Smooth muscle cell (in vitro differentiated cells): ENCODE data around the gene PHPT1. TPM values are rescaled to one million over a fixed set of nuclear protein-coding genes. Genes with fewer than 3 reads are reported as not detected.
"Not testable (repeated sequence)": the region's sequence is repeated elsewhere in the genome, so short reads cannot be mapped to it uniquely, and the experiment has no call there.

Experiments used
- DNase-seq: peaks from one replicate; lab custom pipeline; 2025; ENCODE audit not compliant: unreplicated experiment; lab: John Stamatoyannopoulos, UW
- H2AFZ ChIP-seq: fragments of 200-600 bp; sonication (generic); 2 replicates; pipeline ENCODE4 v1.6.0; 2016; ENCODE audit warnings: antibody characterized with exemption, low read depth, mild to moderate bottlenecking
- H3F3A ChIP-seq: fragments of 200-600 bp; sonication (generic); 2 replicates; pipeline ENCODE4 v1.6.0; 2017; ENCODE audit warnings: antibody characterized with exemption, low read depth
- H3K27ac ChIP-seq: fragments of 200-600 bp; sonication (generic); 2 replicates; pipeline ENCODE4 v1.5.1; 2016; ENCODE audit warnings: low read depth, mild to moderate bottlenecking
- H3K27me3 ChIP-seq: fragments of 200-600 bp; sonication (generic); 2 replicates; pipeline ENCODE4 v1.6.1; 2016; ENCODE audit warnings: low read depth, mild to moderate bottlenecking
- H3K36me3 ChIP-seq: fragments of 200-600 bp; sonication (generic); 2 replicates; pipeline ENCODE4 v1.5.1; 2016; ENCODE audit warnings: low read depth
- H3K4me1 ChIP-seq: fragments of 200-600 bp; sonication (generic); 2 replicates; pipeline ENCODE4 v1.5.1; 2016; ENCODE audit warnings: low read depth
- H3K4me2 ChIP-seq: fragments of 200-600 bp; sonication (generic); 2 replicates; pipeline ENCODE4 v1.6.0; 2016; ENCODE audit warnings: mild to moderate bottlenecking
- H3K4me3 ChIP-seq: fragments of 200-600 bp; sonication (generic); 2 replicates; pipeline ENCODE4 v1.5.1; 2016; ENCODE audit warnings: mild to moderate bottlenecking
- H3K79me2 ChIP-seq: fragments of 200-600 bp; sonication (generic); 2 replicates; pipeline ENCODE4 v1.6.0; 2016; ENCODE audit warnings: low read depth, mild to moderate bottlenecking
- H3K9ac ChIP-seq: fragments of 200-600 bp; sonication (generic); 2 replicates; pipeline ENCODE4 v1.6.0; 2016; ENCODE audit warnings: low read depth
- H3K9me3 ChIP-seq: fragments of 200-600 bp; sonication (generic); replicated peaks from 2 replicates; pipeline ENCODE4 v1.5.1; 2016; ENCODE audit warnings: low read depth
- H4K20me1 ChIP-seq: fragments of 200-600 bp; sonication (generic); 2 replicates; pipeline ENCODE4 v1.6.0; 2016; ENCODE audit warnings: low read depth
- CTCF ChIP-seq: fragments of 200-600 bp; sonication (generic); IDR thresholded peaks from 2 replicates; pipeline ENCODE4 v1.5.1; 2017; ENCODE audit warnings: borderline replicate concordance, mild to moderate bottlenecking, antibody characterized with exemption; ENCODE audit not compliant: insufficient read depth, poor library complexity, severe bottlenecking
- WGBS: methylation state at CpG from one replicate; pipeline ENCODE4 v1.1.7; 2016; ENCODE audit warnings: low lambda C conversion rate; 5-methylcytosine and 5-hydroxymethylcytosine counted together
- polyA plus RNA-seq: library from polyadenylated mRNA; unstranded; fragments of >200 nt; fragmentation: Nextera tagmentation; extraction: Ambion mirVana; gene quantifications from 2 replicates; pipeline ENCODE4 v1.2.1, GENCODE V29; 2016
- total RNA-seq: library from RNA; depleted of rRNA; stranded (reverse); fragments of >200 nt; gene quantifications from 2 replicates; pipeline ENCODE4 v1.2.3, GENCODE V29; 2014

The PHPT1 gene
- total and polyA plus RNA-seq, 2 experiments from 2014 or later: 173 to 381 TPM

GRCh38 chr9:136868644-136869043 is 19.4 kb downstream of the PHPT1 start:
- Histone ChIP-seq H4K20me1 (peaks cover 17% of the 10 kb centered on the region), H3K27me3 (no peaks in the 10 kb centered on the region), H3K9ac (no peak overlapping the region), H3K27ac (no peak overlapping the region), H3K4me1 (no peaks in the 10 kb centered on the region), H3K36me3 (no peaks in the 10 kb centered on the region), H3K9me3 (peaks cover 4% of the 10 kb centered on the region), H3F3A (peaks cover 11% of the 10 kb centered on the region), H3K4me3 (no peak overlapping the region), H3K79me2 (peaks cover 34% of the 10 kb centered on the region), H2AFZ (no peak overlapping the region), H3K4me2 (no peak overlapping the region)
- WGBS: 96% methylated on average over 11 of the region's 11 CpGs
- no peak for DNase-seq
- TF ChIP-seq CTCF: no peak

GRCh38 chr9:136869611-136870010 is 20.4 kb downstream of the PHPT1 start:
- H3K27me3 ChIP-seq, H3K36me3 ChIP-seq, H3K4me1 ChIP-seq, H4K20me1 ChIP-seq, H3K9ac ChIP-seq, H3K4me3 ChIP-seq, DNase-seq, H2AFZ ChIP-seq, H3K27ac ChIP-seq, H3K9me3 ChIP-seq, H3K4me2 ChIP-seq: not testable (repeated sequence)
- Histone ChIP-seq H3K79me2 (peaks cover 24% of the 10 kb centered on the region), H3F3A (peaks cover 11% of the 10 kb centered on the region)
- WGBS: 98% methylated on average over 2 of the region's 2 CpGs

- no peak for DNase-seq
- Histone ChIP-seq H2AFZ (no peak overlapping the region), H3K9me3 (peaks cover 4% of the 10 kb centered on the region), H3K4me3 (no peak overlapping the region), H3F3A (no peaks in the 10 kb centered on the region), H3K79me2 (no peaks in the 10 kb centered on the region), H4K20me1 (no peaks in the 10 kb centered on the region), H3K36me3 (no peaks in the 10 kb centered on the region), H3K4me2 (no peak overlapping the region), H3K27ac (no peak overlapping the region), H3K4me1 (no peaks in the 10 kb centered on the region), H3K27me3 (no peaks in the 10 kb centered on the region), H3K9ac (no peak overlapping the region)
- 91% methylated on average over 6 of the region's 6 CpGs for WGBS
- no peak for TF ChIP-seq CTCF
These were observed 25.9 kb downstream of the PHPT1 start for GRCh38 chr9:136875155-136875554.

GRCh38 chr9:136876476-136876875 is 27.3 kb downstream of the PHPT1 start:
- no peaks in the 10 kb centered on the region for H3K79me2 ChIP-seq
- no peaks in the 10 kb centered on the region for H4K20me1 ChIP-seq
- H3K36me3 ChIP-seq: no peaks in the 10 kb centered on the region
- no peak for TF ChIP-seq CTCF
- H3K9me3 ChIP-seq: peaks cover 4% of the 10 kb centered on the region
- no peak overlapping the region for H3K9ac ChIP-seq
- WGBS: 90% methylated on average over 5 of the region's 5 CpGs
- H2AFZ ChIP-seq: no peak overlapping the region
- no peak overlapping the region for H3K27ac ChIP-seq
- H3K27me3 ChIP-seq: no peaks in the 10 kb centered on the region
- DNase-seq: no peak
- H3F3A ChIP-seq: no peaks in the 10 kb centered on the region
- no peaks in the 10 kb centered on the region for H3K4me1 ChIP-seq
- H3K4me3 ChIP-seq: no peak overlapping the region
- H3K4me2 ChIP-seq: no peak overlapping the region
